ENCODE results near the gene HKDC1.

DNA sequence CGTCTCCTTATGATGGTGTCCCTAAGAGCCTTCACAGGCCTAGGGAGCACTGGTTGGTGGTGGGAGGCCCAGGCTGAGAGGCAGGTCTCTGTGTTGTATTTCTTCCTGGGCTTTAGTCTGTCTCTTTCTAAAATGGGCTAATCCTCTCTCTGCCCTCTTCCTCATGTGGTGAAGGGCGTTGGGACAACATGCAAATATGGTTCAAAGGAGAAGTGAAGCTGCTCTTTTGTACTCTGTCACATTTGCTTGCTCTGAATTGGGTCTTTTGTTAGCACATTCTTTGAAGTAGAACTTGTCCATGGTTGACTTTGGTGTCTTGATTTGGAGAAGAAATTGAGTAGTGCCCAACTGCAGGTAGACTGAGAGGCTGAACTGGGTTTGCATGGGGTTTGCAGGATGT, 59.0 kb downstream of the HKDC1 start:
- TF ChIP-seq, protein P1, sequence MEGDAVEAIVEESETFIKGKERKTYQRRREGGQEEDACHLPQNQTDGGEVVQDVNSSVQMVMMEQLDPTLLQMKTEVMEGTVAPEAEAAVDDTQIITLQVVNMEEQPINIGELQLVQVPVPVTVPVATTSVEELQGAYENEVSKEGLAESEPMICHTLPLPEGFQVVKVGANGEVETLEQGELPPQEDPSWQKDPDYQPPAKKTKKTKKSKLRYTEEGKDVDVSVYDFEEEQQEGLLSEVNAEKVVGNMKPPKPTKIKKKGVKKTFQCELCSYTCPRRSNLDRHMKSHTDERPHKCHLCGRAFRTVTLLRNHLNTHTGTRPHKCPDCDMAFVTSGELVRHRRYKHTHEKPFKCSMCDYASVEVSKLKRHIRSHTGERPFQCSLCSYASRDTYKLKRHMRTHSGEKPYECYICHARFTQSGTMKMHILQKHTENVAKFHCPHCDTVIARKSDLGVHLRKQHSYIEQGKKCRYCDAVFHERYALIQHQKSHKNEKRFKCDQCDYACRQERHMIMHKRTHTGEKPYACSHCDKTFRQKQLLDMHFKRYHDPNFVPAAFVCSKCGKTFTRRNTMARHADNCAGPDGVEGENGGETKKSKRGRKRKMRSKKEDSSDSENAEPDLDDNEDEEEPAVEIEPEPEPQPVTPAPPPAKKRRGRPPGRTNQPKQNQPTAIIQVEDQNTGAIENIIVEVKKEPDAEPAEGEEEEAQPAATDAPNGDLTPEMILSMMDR (IDR thresholded peaks at IDR 0.05; ENCODE audit: low read depth, low read length, missing input control): no peak
- TF ChIP-seq HNF4G (IDR thresholded peaks at IDR 0.05) (no peak), RAD21 (IDR thresholded peaks at IDR 0.05) (no peak), ATF3 (IDR thresholded peaks at IDR 0.05) (no peak), RXRA (IDR thresholded peaks at IDR 0.05) (no peak), SP1 (IDR thresholded peaks at IDR 0.05) (no peak), FOXA1 (IDR thresholded peaks at IDR 0.05) (no peak), REST (IDR thresholded peaks at IDR 0.05) (no peak), JUND (IDR thresholded peaks at IDR 0.05) (no peak)
- TF ChIP-seq, protein P2, sequence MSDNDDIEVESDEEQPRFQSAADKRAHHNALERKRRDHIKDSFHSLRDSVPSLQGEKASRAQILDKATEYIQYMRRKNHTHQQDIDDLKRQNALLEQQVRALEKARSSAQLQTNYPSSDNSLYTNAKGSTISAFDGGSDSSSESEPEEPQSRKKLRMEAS (IDR thresholded peaks at IDR 0.05): no peak
- TF ChIP-seq, protein P3, sequence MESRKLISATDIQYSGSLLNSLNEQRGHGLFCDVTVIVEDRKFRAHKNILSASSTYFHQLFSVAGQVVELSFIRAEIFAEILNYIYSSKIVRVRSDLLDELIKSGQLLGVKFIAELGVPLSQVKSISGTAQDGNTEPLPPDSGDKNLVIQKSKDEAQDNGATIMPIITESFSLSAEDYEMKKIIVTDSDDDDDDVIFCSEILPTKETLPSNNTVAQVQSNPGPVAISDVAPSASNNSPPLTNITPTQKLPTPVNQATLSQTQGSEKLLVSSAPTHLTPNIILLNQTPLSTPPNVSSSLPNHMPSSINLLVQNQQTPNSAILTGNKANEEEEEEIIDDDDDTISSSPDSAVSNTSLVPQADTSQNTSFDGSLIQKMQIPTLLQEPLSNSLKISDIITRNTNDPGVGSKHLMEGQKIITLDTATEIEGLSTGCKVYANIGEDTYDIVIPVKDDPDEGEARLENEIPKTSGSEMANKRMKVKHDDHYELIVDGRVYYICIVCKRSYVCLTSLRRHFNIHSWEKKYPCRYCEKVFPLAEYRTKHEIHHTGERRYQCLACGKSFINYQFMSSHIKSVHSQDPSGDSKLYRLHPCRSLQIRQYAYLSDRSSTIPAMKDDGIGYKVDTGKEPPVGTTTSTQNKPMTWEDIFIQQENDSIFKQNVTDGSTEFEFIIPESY (IDR thresholded peaks at IDR 0.05): no peak
